GM23338 (cell line): Measurements from ENCODE around the gene RAD9B. TPM values are rescaled to one million over a fixed set of nuclear protein-coding genes. Genes with fewer than 3 reads are reported as not detected.

Experiments used
- ATAC-seq: fragments of 200-7000 bp; cut with Tn5 transposase; 3 replicates; pipeline ENCODE4 v1.9.1; 2020
- DNase-seq: peaks from one replicate; pipeline ENCODE4 v3.0.0-alpha.2; 2015; ENCODE audit warnings: low spot score
- H2AFZ ChIP-seq: fragments of 200-600 bp; sonication (generic); 2 replicates; pipeline ENCODE4 v1.8.0; 2016; ENCODE audit warnings: antibody characterized with exemption, mild to moderate bottlenecking, moderate library complexity
- H3F3A ChIP-seq: fragments of 200-600 bp; sonication (generic); replicated peaks from 2 replicates; pipeline ENCODE4 v1.8.0; 2017; ENCODE audit warnings: antibody characterized with exemption, mixed run types, low read depth
- H3K27ac ChIP-seq: fragments of 200-600 bp; sonication (generic); 2 replicates; pipeline ENCODE4 v1.6.1; 2016; ENCODE audit warnings: low read depth
- H3K27me3 ChIP-seq: fragments of 200-600 bp; sonication (generic); 2 replicates; pipeline ENCODE4 v1.8.0; 2016; ENCODE audit warnings: mild to moderate bottlenecking, mixed run types, moderate library complexity; ENCODE audit not compliant: insufficient read depth
- H3K36me3 ChIP-seq: fragments of 200-600 bp; sonication (generic); 2 replicates; pipeline ENCODE4 v1.8.0; 2016; ENCODE audit warnings: mild to moderate bottlenecking; ENCODE audit not compliant: insufficient read depth
- H3K4me1 ChIP-seq: fragments of 200-600 bp; sonication (generic); 2 replicates; pipeline ENCODE4 v1.8.0; 2016; ENCODE audit warnings: mild to moderate bottlenecking, moderate library complexity; ENCODE audit not compliant: insufficient read depth
- H3K4me2 ChIP-seq: fragments of 200-600 bp; sonication (generic); 2 replicates; pipeline ENCODE4 v1.7.1; 2017; ENCODE audit warnings: mixed run types
- H3K4me3 ChIP-seq: fragments of 200-600 bp; sonication (generic); 2 replicates; pipeline ENCODE4 v1.6.1; 2016; ENCODE audit warnings: mixed run types
- H3K79me2 ChIP-seq: fragments of 200-600 bp; sonication (generic); replicated peaks from 2 replicates; pipeline ENCODE4 v1.8.0; 2017; ENCODE audit warnings: mild to moderate bottlenecking; ENCODE audit not compliant: insufficient read depth
- H3K9me2 ChIP-seq: fragments of 200-600 bp; sonication (generic); 2 replicates; pipeline ENCODE4 v1.8.0; 2017; ENCODE audit not compliant: insufficient read depth
- H4K20me1 ChIP-seq: fragments of 200-600 bp; sonication (generic); replicated peaks from 2 replicates; pipeline ENCODE4 v1.8.0; 2017; ENCODE audit warnings: mild to moderate bottlenecking; ENCODE audit not compliant: insufficient read depth
- H3K27ac Mint-ChIP-seq: 2 replicates; pipeline ENCODE4 v1.8.0; 2020; ENCODE audit warnings: inconsistent platforms, mild to moderate bottlenecking, moderate library complexity, mixed read lengths
- H3K27me3 Mint-ChIP-seq: 3 replicates; pipeline ENCODE4 v1.8.0; 2022; ENCODE audit warnings: low read depth, mild to moderate bottlenecking, moderate library complexity, mixed read lengths, inconsistent platforms; ENCODE audit not compliant: insufficient read depth, poor library complexity
- H3K36me3 Mint-ChIP-seq: 3 replicates; pipeline ENCODE4 v1.8.0; 2021; ENCODE audit warnings: low read depth, mild to moderate bottlenecking, inconsistent platforms, moderate library complexity, mixed read lengths
- H3K4me1 Mint-ChIP-seq: 3 replicates; pipeline ENCODE4 v1.8.0; 2020; ENCODE audit warnings: mild to moderate bottlenecking, inconsistent platforms, mixed read lengths
- H3K4me3 Mint-ChIP-seq: 3 replicates; pipeline ENCODE4 v1.8.0; 2021; ENCODE audit warnings: moderate library complexity, mild to moderate bottlenecking, inconsistent platforms, mixed read lengths
- H3K9me3 Mint-ChIP-seq: 3 replicates; pipeline ENCODE4 v1.8.0; 2020; ENCODE audit warnings: moderate library complexity, mild to moderate bottlenecking, inconsistent platforms, mixed read lengths
- EZH2 ChIP-seq: fragments of 200-600 bp; sonication (generic); IDR thresholded peaks from one replicate; pipeline ENCODE4 v1.8.0; 2017; ENCODE audit warnings: antibody characterized with exemption, mild to moderate bottlenecking, low read depth; ENCODE audit not compliant: unreplicated experiment
- JUNB ChIP-seq: IDR thresholded peaks from one replicate; pipeline ENCODE4 v1.6.1; 2016; ENCODE audit warnings: antibody characterized with exemption; ENCODE audit not compliant: unreplicated experiment
- NANOG ChIP-seq: IDR thresholded peaks from 2 replicates; pipeline ENCODE4 v1.6.1; 2016; ENCODE audit warnings: antibody characterized with exemption, borderline replicate concordance
- POLR2AphosphoS5 ChIP-seq: IDR thresholded peaks from 2 replicates; pipeline ENCODE4 v1.6.1; 2016; ENCODE audit warnings: antibody characterized with exemption, low read depth
- STAT1 ChIP-seq: IDR thresholded peaks from one replicate; pipeline ENCODE4 v1.6.1; 2016; ENCODE audit warnings: antibody characterized with exemption; ENCODE audit not compliant: unreplicated experiment
- polyA plus RNA-seq: library from polyadenylated mRNA; unstranded; fragments of >200 nt; fragmentation: Nextera tagmentation; extraction: Ambion mirVana; gene quantifications from 2 replicates; pipeline ENCODE4 v1.2.1, GENCODE V29; 2016
- total RNA-seq: library from RNA; depleted of rRNA; stranded (reverse); fragments of >200 nt; shearing (Covaris generic); gene quantifications from 2 replicates; pipeline ENCODE4 v1.2.3, GENCODE V29; 2014
- TF ChIP-seq, protein P1 (sequence below): IDR thresholded peaks from 2 replicates; pipeline ENCODE4 v1.6.1; 2016; ENCODE audit warnings: antibody characterized with exemption
- TF ChIP-seq, protein P2 (sequence below): fragments of 250-450 bp; sonication (Bioruptor Pico); IDR thresholded peaks from 2 replicates; pipeline ENCODE4 v1.5.0; 2020; ENCODE audit warnings: mild to moderate bottlenecking, moderate library complexity
- TF ChIP-seq, protein P3 (sequence below), 2 experiments: fragments of 200-600 bp in 1 of 2; sonication (generic) in 1 of 2; conservative IDR thresholded peaks; 2 replicates each; pipeline versions ENCODE4 v1.5.1 to v1.6.1; 2016 to 2017; ENCODE audit warnings: antibody characterized with exemption in 2 of 2, low read depth in 2 of 2, mild to moderate bottlenecking in 2 of 2, moderate library complexity in 1 of 2
- TF ChIP-seq, protein P4 (sequence below): IDR thresholded peaks from one replicate; pipeline ENCODE4 v1.6.1; 2018; ENCODE audit warnings: antibody characterized with exemption; ENCODE audit not compliant: unreplicated experiment

Gene RAD9B
- total and polyA plus RNA-seq, 2 experiments from 2014 or later = not detected

DNA sequence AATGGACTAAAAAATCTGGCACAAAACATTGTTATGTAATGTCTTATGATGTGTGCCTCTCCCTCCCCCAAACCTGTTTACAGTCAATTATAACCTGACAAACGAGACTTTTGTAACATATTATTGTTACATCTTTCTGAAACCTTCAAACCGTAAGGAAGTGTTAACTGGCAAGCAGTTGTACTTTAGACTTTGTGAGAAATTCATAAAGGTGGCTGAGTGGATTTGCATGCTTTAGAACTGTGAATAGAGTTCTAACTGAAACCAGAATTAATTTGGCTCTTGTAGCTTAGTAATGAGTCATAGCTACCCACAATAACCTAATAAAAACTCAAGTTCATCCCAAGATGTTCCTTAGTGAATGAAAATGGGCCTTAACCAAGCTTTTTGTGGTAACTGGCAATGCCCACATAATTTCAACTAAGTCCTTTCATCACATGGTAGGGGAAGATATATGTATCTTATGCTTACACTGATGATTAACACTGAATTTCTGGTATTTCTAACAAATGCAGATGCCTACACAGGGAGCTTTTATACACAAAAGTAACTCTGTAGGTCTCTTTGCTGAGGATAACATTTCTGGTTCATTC, 29.7 kb downstream of the RAD9B start (continued):
- TF ChIP-seq, protein P1, sequence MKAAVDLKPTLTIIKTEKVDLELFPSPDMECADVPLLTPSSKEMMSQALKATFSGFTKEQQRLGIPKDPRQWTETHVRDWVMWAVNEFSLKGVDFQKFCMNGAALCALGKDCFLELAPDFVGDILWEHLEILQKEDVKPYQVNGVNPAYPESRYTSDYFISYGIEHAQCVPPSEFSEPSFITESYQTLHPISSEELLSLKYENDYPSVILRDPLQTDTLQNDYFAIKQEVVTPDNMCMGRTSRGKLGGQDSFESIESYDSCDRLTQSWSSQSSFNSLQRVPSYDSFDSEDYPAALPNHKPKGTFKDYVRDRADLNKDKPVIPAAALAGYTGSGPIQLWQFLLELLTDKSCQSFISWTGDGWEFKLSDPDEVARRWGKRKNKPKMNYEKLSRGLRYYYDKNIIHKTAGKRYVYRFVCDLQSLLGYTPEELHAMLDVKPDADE = no peak
- TF ChIP-seq NANOG = no peak
- TF ChIP-seq, protein P2, sequence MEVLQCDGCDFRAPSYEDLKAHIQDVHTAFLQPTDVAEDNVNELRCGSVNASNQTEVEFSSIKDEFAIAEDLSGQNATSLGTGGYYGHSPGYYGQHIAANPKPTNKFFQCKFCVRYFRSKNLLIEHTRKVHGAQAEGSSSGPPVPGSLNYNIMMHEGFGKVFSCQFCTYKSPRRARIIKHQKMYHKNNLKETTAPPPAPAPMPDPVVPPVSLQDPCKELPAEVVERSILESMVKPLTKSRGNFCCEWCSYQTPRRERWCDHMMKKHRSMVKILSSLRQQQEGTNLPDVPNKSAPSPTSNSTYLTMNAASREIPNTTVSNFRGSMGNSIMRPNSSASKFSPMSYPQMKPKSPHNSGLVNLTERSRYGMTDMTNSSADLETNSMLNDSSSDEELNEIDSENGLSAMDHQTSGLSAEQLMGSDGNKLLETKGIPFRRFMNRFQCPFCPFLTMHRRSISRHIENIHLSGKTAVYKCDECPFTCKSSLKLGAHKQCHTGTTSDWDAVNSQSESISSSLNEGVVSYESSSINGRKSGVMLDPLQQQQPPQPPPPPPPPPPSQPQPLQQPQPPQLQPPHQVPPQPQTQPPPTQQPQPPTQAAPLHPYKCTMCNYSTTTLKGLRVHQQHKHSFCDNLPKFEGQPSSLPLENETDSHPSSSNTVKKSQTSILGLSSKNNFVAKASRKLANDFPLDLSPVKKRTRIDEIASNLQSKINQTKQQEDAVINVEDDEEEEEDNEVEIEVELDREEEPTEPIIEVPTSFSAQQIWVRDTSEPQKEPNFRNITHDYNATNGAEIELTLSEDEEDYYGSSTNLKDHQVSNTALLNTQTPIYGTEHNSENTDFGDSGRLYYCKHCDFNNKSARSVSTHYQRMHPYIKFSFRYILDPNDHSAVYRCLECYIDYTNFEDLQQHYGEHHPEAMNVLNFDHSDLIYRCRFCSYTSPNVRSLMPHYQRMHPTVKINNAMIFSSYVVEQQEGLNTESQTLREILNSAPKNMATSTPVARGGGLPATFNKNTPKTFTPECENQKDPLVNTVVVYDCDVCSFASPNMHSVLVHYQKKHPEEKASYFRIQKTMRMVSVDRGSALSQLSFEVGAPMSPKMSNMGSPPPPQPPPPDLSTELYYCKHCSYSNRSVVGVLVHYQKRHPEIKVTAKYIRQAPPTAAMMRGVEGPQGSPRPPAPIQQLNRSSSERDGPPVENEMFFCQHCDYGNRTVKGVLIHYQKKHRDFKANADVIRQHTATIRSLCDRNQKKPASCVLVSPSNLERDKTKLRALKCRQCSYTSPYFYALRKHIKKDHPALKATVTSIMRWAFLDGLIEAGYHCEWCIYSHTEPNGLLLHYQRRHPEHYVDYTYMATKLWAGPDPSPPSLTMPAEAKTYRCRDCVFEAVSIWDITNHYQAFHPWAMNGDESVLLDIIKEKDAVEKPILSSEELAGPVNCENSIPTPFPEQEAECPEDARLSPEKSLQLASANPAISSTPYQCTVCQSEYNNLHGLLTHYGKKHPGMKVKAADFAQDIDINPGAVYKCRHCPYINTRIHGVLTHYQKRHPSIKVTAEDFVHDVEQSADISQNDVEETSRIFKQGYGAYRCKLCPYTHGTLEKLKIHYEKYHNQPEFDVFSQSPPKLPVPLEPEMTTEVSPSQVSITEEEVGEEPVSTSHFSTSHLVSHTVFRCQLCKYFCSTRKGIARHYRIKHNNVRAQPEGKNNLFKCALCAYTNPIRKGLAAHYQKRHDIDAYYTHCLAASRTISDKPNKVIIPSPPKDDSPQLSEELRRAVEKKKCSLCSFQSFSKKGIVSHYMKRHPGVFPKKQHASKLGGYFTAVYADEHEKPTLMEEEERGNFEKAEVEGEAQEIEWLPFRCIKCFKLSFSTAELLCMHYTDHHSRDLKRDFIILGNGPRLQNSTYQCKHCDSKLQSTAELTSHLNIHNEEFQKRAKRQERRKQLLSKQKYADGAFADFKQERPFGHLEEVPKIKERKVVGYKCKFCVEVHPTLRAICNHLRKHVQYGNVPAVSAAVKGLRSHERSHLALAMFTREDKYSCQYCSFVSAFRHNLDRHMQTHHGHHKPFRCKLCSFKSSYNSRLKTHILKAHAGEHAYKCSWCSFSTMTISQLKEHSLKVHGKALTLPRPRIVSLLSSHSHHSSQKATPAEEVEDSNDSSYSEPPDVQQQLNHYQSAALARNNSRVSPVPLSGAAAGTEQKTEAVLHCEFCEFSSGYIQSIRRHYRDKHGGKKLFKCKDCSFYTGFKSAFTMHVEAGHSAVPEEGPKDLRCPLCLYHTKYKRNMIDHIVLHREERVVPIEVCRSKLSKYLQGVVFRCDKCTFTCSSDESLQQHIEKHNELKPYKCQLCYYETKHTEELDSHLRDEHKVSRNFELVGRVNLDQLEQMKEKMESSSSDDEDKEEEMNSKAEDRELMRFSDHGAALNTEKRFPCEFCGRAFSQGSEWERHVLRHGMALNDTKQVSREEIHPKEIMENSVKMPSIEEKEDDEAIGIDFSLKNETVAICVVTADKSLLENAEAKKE = no peak

DNA sequence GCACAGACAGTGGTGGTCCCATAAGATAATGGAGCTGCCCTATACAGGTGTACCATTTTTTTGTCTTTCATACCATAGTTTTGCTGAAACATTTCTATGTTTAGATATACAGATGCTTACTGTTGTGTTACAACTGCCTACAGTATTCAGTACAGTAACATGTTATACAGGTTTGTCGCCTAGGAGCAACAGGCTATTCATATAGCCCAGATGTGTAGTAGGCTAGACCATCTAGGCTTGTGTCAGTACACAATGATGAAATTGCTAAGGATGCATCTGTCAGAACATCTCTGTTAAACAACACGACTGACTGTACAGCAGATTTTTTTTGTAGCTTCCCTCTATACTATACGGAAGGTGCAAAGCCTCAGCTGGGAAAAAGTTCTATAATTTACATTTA, 30.5 kb downstream of the RAD9B start:
- no peak for DNase-seq
- ATAC-seq = no peak
- H3F3A ChIP-seq = no peaks in the 10 kb centered on the region
- peaks cover 11% of the 10 kb centered on the region; the same call in 2 of the 3 replicates for H3K4me1 Mint-ChIP-seq
- peaks cover 8% of the 10 kb centered on the region for H3K36me3 Mint-ChIP-seq
- no peak overlapping the region for H3K4me2 ChIP-seq
- no peaks in the 10 kb centered on the region for H3K27me3 ChIP-seq
- TF ChIP-seq, protein P3, sequence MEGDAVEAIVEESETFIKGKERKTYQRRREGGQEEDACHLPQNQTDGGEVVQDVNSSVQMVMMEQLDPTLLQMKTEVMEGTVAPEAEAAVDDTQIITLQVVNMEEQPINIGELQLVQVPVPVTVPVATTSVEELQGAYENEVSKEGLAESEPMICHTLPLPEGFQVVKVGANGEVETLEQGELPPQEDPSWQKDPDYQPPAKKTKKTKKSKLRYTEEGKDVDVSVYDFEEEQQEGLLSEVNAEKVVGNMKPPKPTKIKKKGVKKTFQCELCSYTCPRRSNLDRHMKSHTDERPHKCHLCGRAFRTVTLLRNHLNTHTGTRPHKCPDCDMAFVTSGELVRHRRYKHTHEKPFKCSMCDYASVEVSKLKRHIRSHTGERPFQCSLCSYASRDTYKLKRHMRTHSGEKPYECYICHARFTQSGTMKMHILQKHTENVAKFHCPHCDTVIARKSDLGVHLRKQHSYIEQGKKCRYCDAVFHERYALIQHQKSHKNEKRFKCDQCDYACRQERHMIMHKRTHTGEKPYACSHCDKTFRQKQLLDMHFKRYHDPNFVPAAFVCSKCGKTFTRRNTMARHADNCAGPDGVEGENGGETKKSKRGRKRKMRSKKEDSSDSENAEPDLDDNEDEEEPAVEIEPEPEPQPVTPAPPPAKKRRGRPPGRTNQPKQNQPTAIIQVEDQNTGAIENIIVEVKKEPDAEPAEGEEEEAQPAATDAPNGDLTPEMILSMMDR (conservative IDR thresholded peaks at IDR 0.05; ENCODE audit: low read depth in 2 of 2) = no peak
- no peak for TF ChIP-seq POLR2AphosphoS5
- TF ChIP-seq, protein P4, sequence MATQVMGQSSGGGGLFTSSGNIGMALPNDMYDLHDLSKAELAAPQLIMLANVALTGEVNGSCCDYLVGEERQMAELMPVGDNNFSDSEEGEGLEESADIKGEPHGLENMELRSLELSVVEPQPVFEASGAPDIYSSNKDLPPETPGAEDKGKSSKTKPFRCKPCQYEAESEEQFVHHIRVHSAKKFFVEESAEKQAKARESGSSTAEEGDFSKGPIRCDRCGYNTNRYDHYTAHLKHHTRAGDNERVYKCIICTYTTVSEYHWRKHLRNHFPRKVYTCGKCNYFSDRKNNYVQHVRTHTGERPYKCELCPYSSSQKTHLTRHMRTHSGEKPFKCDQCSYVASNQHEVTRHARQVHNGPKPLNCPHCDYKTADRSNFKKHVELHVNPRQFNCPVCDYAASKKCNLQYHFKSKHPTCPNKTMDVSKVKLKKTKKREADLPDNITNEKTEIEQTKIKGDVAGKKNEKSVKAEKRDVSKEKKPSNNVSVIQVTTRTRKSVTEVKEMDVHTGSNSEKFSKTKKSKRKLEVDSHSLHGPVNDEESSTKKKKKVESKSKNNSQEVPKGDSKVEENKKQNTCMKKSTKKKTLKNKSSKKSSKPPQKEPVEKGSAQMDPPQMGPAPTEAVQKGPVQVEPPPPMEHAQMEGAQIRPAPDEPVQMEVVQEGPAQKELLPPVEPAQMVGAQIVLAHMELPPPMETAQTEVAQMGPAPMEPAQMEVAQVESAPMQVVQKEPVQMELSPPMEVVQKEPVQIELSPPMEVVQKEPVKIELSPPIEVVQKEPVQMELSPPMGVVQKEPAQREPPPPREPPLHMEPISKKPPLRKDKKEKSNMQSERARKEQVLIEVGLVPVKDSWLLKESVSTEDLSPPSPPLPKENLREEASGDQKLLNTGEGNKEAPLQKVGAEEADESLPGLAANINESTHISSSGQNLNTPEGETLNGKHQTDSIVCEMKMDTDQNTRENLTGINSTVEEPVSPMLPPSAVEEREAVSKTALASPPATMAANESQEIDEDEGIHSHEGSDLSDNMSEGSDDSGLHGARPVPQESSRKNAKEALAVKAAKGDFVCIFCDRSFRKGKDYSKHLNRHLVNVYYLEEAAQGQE = no peak
- TF ChIP-seq NANOG = no peak
- TF ChIP-seq, protein P1 = no peak
- TF ChIP-seq JUNB = no peak
- no peak for TF ChIP-seq STAT1
- TF ChIP-seq EZH2 = no peak
- H3K4me3 Mint-ChIP-seq = no peak overlapping the region
- H3K27ac ChIP-seq = no peak overlapping the region
- peaks cover 4% of the 10 kb centered on the region for H3K27me3 Mint-ChIP-seq
- H3K9me3 Mint-ChIP-seq = no peaks in the 10 kb centered on the region
- no peaks in the 10 kb centered on the region; the same call in 1 of the 2 replicates for H3K4me1 ChIP-seq
- H3K9me2 ChIP-seq = 0 out of 2 replicates have a peak, but pooled peaks cover 4% of the 10 kb centered on the region
- no peaks in the 10 kb centered on the region for H3K79me2 ChIP-seq
- H2AFZ ChIP-seq = no peak overlapping the region
- peaks cover 9% of the 10 kb centered on the region for H3K36me3 ChIP-seq
- H3K27ac Mint-ChIP-seq = no peak overlapping the region
- H3K4me3 ChIP-seq = no peak overlapping the region
- peaks cover 5% of the 10 kb centered on the region; the same call in 1 of the 2 replicates for H4K20me1 ChIP-seq
